Activated CD4-positive, alpha-beta T cell treated with anti-CD3 and anti-CD28 coated beads for 48 hours (primary cell): Measurements from ENCODE around the gene CD4.

Source experiments
- DNase-seq: peaks from one replicate; pipeline ENCODE4 v3.0.0-alpha.2; 2020

CD4 gene

GRCh38 chr12:6778574-6779550, 10.5 kb upstream of the CD4 start:
- peak; percentile 93 for DNase-seq

GRCh38 chr12:6779708-6780432, 9.5 kb upstream of the CD4 start:
- no peak for DNase-seq

- DNase-seq = peak; percentile 61
These were observed 8.8 kb upstream of the CD4 start for GRCh38 chr12:6780573-6780972.

GRCh38 chr12:6782119-6782518, 7.2 kb upstream of the CD4 start:
- no peak for DNase-seq

- DNase-seq = no peak
These were observed 6.3 kb upstream of the CD4 start for GRCh38 chr12:6782850-6783566.

- no peak for DNase-seq
These were observed 5.5 kb upstream of the CD4 start for GRCh38 chr12:6783828-6784227.

GRCh38 chr12:6784296-6784695, 5.0 kb upstream of the CD4 start:
- no peak for DNase-seq

GRCh38 chr12:6784761-6785160, 4.6 kb upstream of the CD4 start:
- DNase-seq = no peak

GRCh38 chr12:6786416-6787094, 2.8 kb upstream of the CD4 start:
- DNase-seq = no peak

- DNase-seq = no peak
These were observed 2.0 kb upstream of the CD4 start for GRCh38 chr12:6787309-6787708.

- DNase-seq = peak; percentile 73
These were observed 1.3 kb downstream of the CD4 start for GRCh38 chr12:6790496-6791150.

- no peak for DNase-seq
These were observed 2.7 kb downstream of the CD4 start for GRCh38 chr12:6791931-6792520.

GRCh38 chr12:6792522-6793201, 3.3 kb downstream of the CD4 start:
- no peak for DNase-seq

GRCh38 chr12:6795088-6795487, 5.8 kb downstream of the CD4 start:
- DNase-seq = no peak

GRCh38 chr12:6796576-6796975, 7.2 kb downstream of the CD4 start:
- DNase-seq = no peak

- DNase-seq = no peak
These were observed 9.8 kb downstream of the CD4 start for GRCh38 chr12:6799147-6799546.

GRCh38 chr12:6807170-6807569, 17.8 kb downstream of the CD4 start:
- DNase-seq = no peak

GRCh38 chr12:6809056-6809455, 19.7 kb downstream of the CD4 start:
- DNase-seq = no peak

- DNase-seq = no peak
These were observed 21.4 kb downstream of the CD4 start for GRCh38 chr12:6810758-6811157.

- DNase-seq = no peak
These were observed 24.0 kb downstream of the CD4 start for GRCh38 chr12:6813363-6813762.

- no peak for DNase-seq
These were observed 27.3 kb downstream of the CD4 start for GRCh38 chr12:6816598-6816997.
